H1 (cell line): ENCODE measurements around the gene LBX2. TPM values are rescaled to one million over a fixed set of nuclear protein-coding genes. Genes with fewer than 3 reads are reported as not detected.
A peak's percentile ranks its signal among the peaks of the same experiment; 100 is the strongest.

Experiments
- CTCF ChIA-PET: fragments of 300-600 bp; sonication (Branson Sonifier 250); formaldehyde crosslinking; loops from one replicate; lab custom pipeline; 2021; ENCODE audit not compliant: partially characterized antibody; lab: Charles Lee
- POLR2A ChIA-PET: fragments of 300-600 bp; sonication (Branson Sonifier 250); formaldehyde crosslinking; loops from one replicate; lab custom pipeline; 2021; ENCODE audit warnings: inconsistent platforms; ENCODE audit not compliant: partially characterized antibody; lab: Charles Lee
- DNase-seq, 2 experiments: peaks; one replicate each; pipeline versions ENCODE4 v3.0.0 to v3.0.0-alpha.2; 2010 to 2022; ENCODE audit warnings: low spot score in 2 of 2, low read depth in 1 of 2, mixed read lengths in 1 of 2
- FAIRE-seq: peaks from 2 replicates; lab custom pipeline; 2011; peaks lifted over from hg19 to GRCh38; lab: Jason Lieb, UNC
- H2AFZ ChIP-seq: 2 replicates; pipeline ENCODE4 v1.8.1; 2012; ENCODE audit warnings: low read length, inconsistent platforms
- H2AK5ac ChIP-seq: 2 replicates; pipeline ENCODE4 v1.6.1; 2013; ENCODE audit warnings: low read depth, low read length
- H2BK120ac ChIP-seq: replicated peaks from 2 replicates; pipeline ENCODE3; 2013; ENCODE audit warnings: low read depth, low read length, inconsistent platforms
- H2BK12ac ChIP-seq: 2 replicates; pipeline ENCODE4 v1.6.1; 2013; ENCODE audit warnings: low read depth, low read length
- H2BK15ac ChIP-seq: 2 replicates; pipeline ENCODE4 v1.6.1; 2013; ENCODE audit warnings: low read length
- H2BK20ac ChIP-seq: 2 replicates; pipeline ENCODE4 v1.6.1; 2013; ENCODE audit warnings: low read length
- H2BK5ac ChIP-seq: 2 replicates; pipeline ENCODE4 v1.6.1; 2013; ENCODE audit warnings: low read depth, low read length
- H3K14ac ChIP-seq: 2 replicates; pipeline ENCODE4 v1.6.1; 2013; ENCODE audit warnings: inconsistent platforms; ENCODE audit not compliant: insufficient read length
- H3K18ac ChIP-seq: 2 replicates; pipeline ENCODE4 v1.6.1; 2013; ENCODE audit warnings: low read length; ENCODE audit errors: extremely low read depth
- H3K23ac ChIP-seq: 2 replicates; pipeline ENCODE4 v1.6.1; 2013; ENCODE audit warnings: inconsistent platforms; ENCODE audit not compliant: insufficient read length
- H3K23me2 ChIP-seq: 2 replicates; pipeline ENCODE4 v1.6.1; 2013; ENCODE audit warnings: low read depth, low read length
- H3K27ac ChIP-seq: 2 replicates; pipeline ENCODE4 v1.6.1; 2011; ENCODE audit warnings: low read depth, low read length, inconsistent platforms
- H3K27me3 ChIP-seq, 4 experiments: replicated peaks in 1 of 4; 1 replicate in 1 of 4; 2 replicates in 3 of 4; pipeline versions ENCODE4 v1.6.1 to v1.8.1; 2011 to 2013; ENCODE audit warnings: low read length in 3 of 4, mild to moderate bottlenecking in 3 of 4, inconsistent platforms in 2 of 4, mixed read lengths in 2 of 4, moderate library complexity in 1 of 4; ENCODE audit not compliant: control insufficient read depth in 3 of 4, insufficient read depth in 3 of 4; ENCODE audit errors: extremely low read depth in 1 of 4
- H3K36me3 ChIP-seq, 4 experiments: 2 replicates each; pipeline versions ENCODE4 v1.6.1 to v1.8.1; 2011 to 2013; ENCODE audit warnings: mild to moderate bottlenecking in 4 of 4, low read length in 3 of 4, moderate library complexity in 2 of 4, control low read depth in 1 of 4, inconsistent platforms in 1 of 4; ENCODE audit not compliant: insufficient read depth in 4 of 4, control insufficient read depth in 2 of 4
- H3K4ac ChIP-seq: replicated peaks from 2 replicates; pipeline ENCODE3; 2013; ENCODE audit warnings: low read length, low read depth, mixed read lengths, inconsistent platforms; ENCODE audit not compliant: insufficient read length
- H3K4me1 ChIP-seq, 4 experiments: replicated peaks in 1 of 4; 1 replicate in 1 of 4; 2 replicates in 3 of 4; pipeline versions ENCODE4 v1.6.1 to v1.8.1; 2011 to 2013; ENCODE audit warnings: low read length in 3 of 4, inconsistent platforms in 2 of 4, mixed read lengths in 1 of 4; ENCODE audit not compliant: insufficient read depth in 4 of 4, control insufficient read depth in 3 of 4
- H3K4me2 ChIP-seq, 2 experiments: 2 replicates each; pipeline versions ENCODE4 v1.6.1 to v1.8.1; 2011 to 2013; ENCODE audit warnings: low read depth in 2 of 2, low read length in 2 of 2, control low read depth in 1 of 2, inconsistent platforms in 1 of 2, mild to moderate bottlenecking in 1 of 2; ENCODE audit not compliant: insufficient read depth in 1 of 2
- H3K4me3 ChIP-seq, 4 experiments: fragments of 200-600, 300-600 bp in 1 of 4; sonication (generic), shearing (Covaris generic), sonication (Bioruptor Twin) in 1 of 4; 2 replicates each; pipeline versions ENCODE4 v1.5.1 to v1.8.1; 2011 to 2016; ENCODE audit warnings: low read length in 4 of 4, low read depth in 3 of 4, control low read depth in 2 of 4, inconsistent platforms in 2 of 4, mild to moderate bottlenecking in 2 of 4, mixed read lengths in 1 of 4, moderate library complexity in 1 of 4; ENCODE audit not compliant: insufficient read depth in 2 of 4; ENCODE audit errors: extremely low read depth in 1 of 4
- H3K56ac ChIP-seq: replicated peaks from 2 replicates; pipeline ENCODE3; 2013; ENCODE audit warnings: low read depth, mild to moderate bottlenecking, mixed read lengths, low read length, inconsistent platforms; ENCODE audit not compliant: insufficient read length
- H3K79me1 ChIP-seq: 2 replicates; pipeline ENCODE4 v1.6.1; 2013; ENCODE audit warnings: low read depth, low read length, control low read depth
- H3K79me2 ChIP-seq, 2 experiments: 2 replicates each; pipeline versions ENCODE4 v1.6.1 to v1.8.1; 2012 to 2013; ENCODE audit warnings: low read length in 2 of 2, mild to moderate bottlenecking in 2 of 2, inconsistent platforms in 1 of 2; ENCODE audit not compliant: insufficient read depth in 2 of 2, control insufficient read depth in 1 of 2
- H3K9ac ChIP-seq, 4 experiments: replicated peaks in 1 of 4; 1 replicate in 1 of 4; 2 replicates in 3 of 4; pipeline versions ENCODE4 v1.6.1 to v1.8.1; 2011 to 2013; ENCODE audit warnings: low read depth in 3 of 4, low read length in 3 of 4, control low read depth in 2 of 4, mild to moderate bottlenecking in 2 of 4, moderate library complexity in 2 of 4, inconsistent platforms in 1 of 4; ENCODE audit errors: extremely low read depth in 1 of 4
- H3K9me3 ChIP-seq, 2 experiments: 2 replicates each; pipeline versions ENCODE4 v1.6.1 to v1.8.1; 2012 to 2013; ENCODE audit warnings: mild to moderate bottlenecking in 2 of 2, moderate library complexity in 2 of 2, control low read depth in 1 of 2, inconsistent platforms in 1 of 2, low read depth in 1 of 2, low read length in 1 of 2, mixed read lengths in 1 of 2; ENCODE audit not compliant: insufficient read depth in 2 of 2
- H4K20me1 ChIP-seq, 2 experiments: replicated peaks in 1 of 2; 2 replicates each; pipeline versions ENCODE3 to v1.8.1; 2011 to 2013; ENCODE audit warnings: inconsistent platforms in 2 of 2, low read length in 2 of 2, mild to moderate bottlenecking in 1 of 2; ENCODE audit not compliant: insufficient read depth in 2 of 2, control insufficient read depth in 1 of 2
- H4K5ac ChIP-seq: 2 replicates; pipeline ENCODE4 v1.6.1; 2013; ENCODE audit warnings: low read length, low read depth, mixed read lengths, inconsistent platforms; ENCODE audit not compliant: insufficient read length
- H4K8ac ChIP-seq: 2 replicates; pipeline ENCODE4 v1.8.0; 2013; ENCODE audit warnings: mild to moderate bottlenecking, moderate library complexity, low read length, inconsistent platforms; ENCODE audit not compliant: insufficient read depth; ENCODE audit errors: extremely low read depth
- H4K91ac ChIP-seq: replicated peaks from 2 replicates; pipeline ENCODE3; 2013; ENCODE audit warnings: low read length, mixed read lengths, inconsistent platforms; ENCODE audit not compliant: insufficient read length
- BACH1 ChIP-seq: IDR thresholded peaks from 2 replicates; pipeline ENCODE4 v1.6.1; 2012; ENCODE audit warnings: low read length, improper control_type of control experiment
- CHD1 ChIP-seq: IDR thresholded peaks from 2 replicates; pipeline ENCODE4 v1.6.1; 2012; ENCODE audit warnings: low read depth, low read length, improper control_type of control experiment
- MAX ChIP-seq: IDR thresholded peaks from 2 replicates; pipeline ENCODE4 v1.6.1; 2012; ENCODE audit warnings: inconsistent platforms
- SRF ChIP-seq: IDR thresholded peaks from 2 replicates; pipeline ENCODE4 v1.6.1; 2011; ENCODE audit warnings: mild to moderate bottlenecking, low read depth, low read length, moderate library complexity
- WGBS, 2 experiments: shearing (Covaris generic) in 1 of 2; methylation state at CpG; one replicate each; pipeline versions ENCODE4 v1.1.6 to v1.1.7; 2013 to 2015; ENCODE audit warnings: low lambda C conversion rate in 2 of 2, mixed read lengths in 2 of 2, inconsistent platforms in 1 of 2, low coverage in 1 of 2, missing lambda C conversion rate in 1 of 2; ENCODE audit not compliant: insufficient replicate concordance in 2 of 2, insufficient coverage in 1 of 2, insufficient read length in 1 of 2; ENCODE audit errors: extremely low coverage in 1 of 2, missing lambda C conversion rate in 1 of 2; 5-methylcytosine and 5-hydroxymethylcytosine counted together
- polyA plus RNA-seq, 7 experiments: library from polyadenylated mRNA; depleted of rRNA in 3 of 7; stranded (reverse) in 5 of 7; unstranded in 2 of 7; fragments of >200 nt in 5 of 7; fragments of 200-250 nt in 2 of 7; gene quantifications; 1 replicate in 5 of 7; 2 replicates in 1 of 7; 4 replicates in 1 of 7; pipeline versions ENCODE4 v1.2.1 to v1.2.3, GENCODE V29; 2011 to 2013; ENCODE audit warnings: missing spikeins in 2 of 7, mixed read lengths in 2 of 7
- total RNA-seq: library from RNA; stranded (reverse); fragmentation: NEBNext Ultra II Directional; extraction: Animal tissue kit (Norgen Biotek cat#: 25700); gene quantifications from 2 replicates; pipeline ENCODE4 v1.2.1, GENCODE V29; 2021

The LBX2 gene
- total and polyA plus RNA-seq, 2 of the 8 experiments (the other 6 are each of a cell fraction or from before 2014, with no cell fraction given): 0.27 TPM; not detected in 1

- Histone ChIP-seq H3K79me2 (peaks cover 0 to 18% of the 10 kb centered on the region in 2 experiments; a peak in 2 of 4 replicates), H3K9ac (peak overlapping the region; percentile 89 to 95 (median 94)), H3K4me3 (peak overlapping the region; percentile 85 to 99 (median 92)), H4K5ac (peak overlapping the region; percentile 81), H2AFZ (peak overlapping the region; percentile 93; the same call in 1 of the 2 replicates), H3K4ac (peak overlapping the region; percentile 87), H2BK5ac (peak overlapping the region; percentile 94), H4K20me1 (peaks cover 3 to 6% of the 10 kb centered on the region in 2 experiments), H3K56ac (peak overlapping the region; percentile 75), H2BK15ac (peak overlapping the region; percentile 63; the same call in 1 of the 2 replicates), H3K4me2 (peak overlapping the region; percentile 60 to 94)
- DNase-seq: no peak
- TF ChIP-seq CHD1: no peak
- 0 out of 2 replicates have a peak, but pooled peaks have one; percentile 1 for TF ChIP-seq BACH1
- peak; percentile 58 for TF ChIP-seq MAX
- no peak for TF ChIP-seq SRF
- TF ChIP-seq, all 59 proteins: peak for 2
- 17% methylated on average over 29 of the region's 29 CpGs; no CpG with 5 or more reads in 1 of the 2 experiments for WGBS, 2 experiments
- no peak overlapping the region for H2BK20ac ChIP-seq
- H3K18ac ChIP-seq: peak overlapping the region; percentile 85; the same call in 1 of the 2 replicates
- H3K14ac ChIP-seq: no peak overlapping the region
- peak overlapping the region; percentile 48 for H4K91ac ChIP-seq
- peaks cover 6 to 27% (median 24%) of the 10 kb centered on the region in 4 experiments; a peak in 7 of 8 replicates for H3K36me3 ChIP-seq
- H4K8ac ChIP-seq: peak overlapping the region; percentile 97; the same call in 1 of the 2 replicates
- H3K4me1 ChIP-seq: peaks cover 4 to 13% (median 6%) of the 10 kb centered on the region in 4 experiments; a peak in 6 of 7 replicates
- ChIA-PET POLR2A (interaction anchor here (0.8 to 5.9 kb wide), 19 partner anchors 9 to 103 kb away, joined by 3 to 73 read pairs (median 9); partner anchors contain the start of genes CCDC142, LBX2, LOXL3 and MRPL53), CTCF (interaction anchor here (1.0 to 7.0 kb wide), 7 partner anchors 10 to 59 kb away, joined by 3 to 53 read pairs (median 4); partner anchors contain the start of genes CCDC142, MRPL53 and TTC31)
- H2AK5ac ChIP-seq: peak overlapping the region; percentile 61; the same call in 1 of the 2 replicates
- no peak overlapping the region for H2BK120ac ChIP-seq
- H3K27ac ChIP-seq: peak overlapping the region; percentile 90
- no peaks in the 10 kb centered on the region; a peak in 1 of 7 replicates for H3K27me3 ChIP-seq
- H3K23ac ChIP-seq: no peak overlapping the region
- peaks cover 9% of the 10 kb centered on the region; the same call in 1 of the 2 replicates for H3K23me2 ChIP-seq
- peaks cover 10% of the 10 kb centered on the region for H3K79me1 ChIP-seq
- FAIRE-seq: no peak
- H3K9me3 ChIP-seq: no peaks in the 10 kb centered on the region
- no peak overlapping the region; the same call in 1 of the 2 replicates for H2BK12ac ChIP-seq
Measured at GRCh38 chr2:74528600-74529356, 29.4 kb upstream of the LBX2 start.
